ENCODE results near the gene BACH2. TPM values are rescaled to one million over a fixed set of nuclear protein-coding genes. Genes with fewer than 3 reads are reported as not detected.
A peak's percentile ranks its signal among the peaks of the same experiment; 100 is the strongest.

Gene BACH2
- polyA plus RNA-seq, 1 donor (not counting 4 experiments of a cell fraction or from before 2014, with no cell fraction given), result 0.50 TPM

GRCh38 chr6:90297115-90297866 is 648 bp upstream of the BACH2 start:
- TF ChIP-seq CTCF (optimal IDR thresholded peaks at IDR 0.05 in 1 of 3, IDR thresholded peaks at IDR 0.05 in 1 of 3, conservative IDR thresholded peaks at IDR 0.05 in 1 of 3; ENCODE audit: extremely low read depth in 1 of 3, insufficient read depth in 2 of 3, low read length in 3 of 3) (no peak), EZH2 (IDR thresholded peaks at IDR 0.05; ENCODE audit: low read length) (no peak)
- Histone ChIP-seq H3K9me3 (ENCODE audit: control insufficient read depth, low read depth, low read length) (no peaks in the 10 kb centered on the region), H3K27ac (ENCODE audit: control insufficient read depth, insufficient read depth, low read length) (no peak overlapping the region), H3K4me2 (ENCODE audit: control insufficient read depth, extremely low read depth, insufficient read depth, low read depth, low read length) (peak overlapping the region; percentile 60), H3K4me1 (ENCODE audit: control insufficient read depth, extremely low read depth, insufficient read depth, low read length) (peaks cover 2% of the 10 kb centered on the region), H3K79me2 (ENCODE audit: control insufficient read depth, insufficient read depth, low read length) (no peaks in the 10 kb centered on the region), H3K4me3 (ENCODE audit: control insufficient read depth in 2 of 3, extremely low read depth in 1 of 3, insufficient read depth in 2 of 3, low read depth in 1 of 3, low read length in 3 of 3) (peak overlapping the region; percentile 27 to 41 (median 32)), H3K9ac (ENCODE audit: control insufficient read depth, extremely low read depth, insufficient read depth, low read length) (peak overlapping the region; percentile 61), H3K27me3 (ENCODE audit: control insufficient read depth, extremely low read depth, insufficient read depth, low read length) (no peaks in the 10 kb centered on the region), H4K20me1 (ENCODE audit: control insufficient read depth, extremely low read depth, insufficient read depth, low read length) (no peaks in the 10 kb centered on the region), H3K9me1 (ENCODE audit: control insufficient read depth, extremely low read depth, insufficient read depth, low read length) (no peaks in the 10 kb centered on the region), H3K36me3 (ENCODE audit: control insufficient read depth in 2 of 2, extremely low read depth in 1 of 2, insufficient read depth in 2 of 2, low read length in 2 of 2) (no peaks in the 10 kb centered on the region), H2AFZ (ENCODE audit: control insufficient read depth, low read length) (peak overlapping the region; percentile 81)
- no peak for DNase-seq (ENCODE audit: low read depth, low spot score)
- no peak for FAIRE-seq
- dilution Hi-C loops (cut with MboI; ENCODE audit: extremely low pct_ligation_motif_present, low sequenced_read_pairs), result no loop called here

- Histone ChIP-seq H3K36me3 (ENCODE audit: control insufficient read depth in 2 of 2, extremely low read depth in 1 of 2, insufficient read depth in 2 of 2, low read length in 2 of 2) (no peaks in the 10 kb centered on the region), H3K4me2 (ENCODE audit: control insufficient read depth, extremely low read depth, insufficient read depth, low read depth, low read length) (peak overlapping the region; percentile 88), H3K4me1 (ENCODE audit: control insufficient read depth, extremely low read depth, insufficient read depth, low read length) (peaks cover 2% of the 10 kb centered on the region), H3K9me1 (ENCODE audit: control insufficient read depth, extremely low read depth, insufficient read depth, low read length) (no peaks in the 10 kb centered on the region), H3K27me3 (ENCODE audit: control insufficient read depth, extremely low read depth, insufficient read depth, low read length) (no peaks in the 10 kb centered on the region), H4K20me1 (ENCODE audit: control insufficient read depth, extremely low read depth, insufficient read depth, low read length) (no peaks in the 10 kb centered on the region), H2AFZ (ENCODE audit: control insufficient read depth, low read length) (peak overlapping the region; percentile 91), H3K4me3 (ENCODE audit: control insufficient read depth in 2 of 3, extremely low read depth in 1 of 3, insufficient read depth in 2 of 3, low read depth in 1 of 3, low read length in 3 of 3) (peak overlapping the region; percentile 66 to 82 (median 75)), H3K27ac (ENCODE audit: control insufficient read depth, insufficient read depth, low read length) (peak overlapping the region; percentile 6), H3K9ac (ENCODE audit: control insufficient read depth, extremely low read depth, insufficient read depth, low read length) (peak overlapping the region; percentile 72), H3K9me3 (ENCODE audit: control insufficient read depth, low read depth, low read length) (no peaks in the 10 kb centered on the region), H3K79me2 (ENCODE audit: control insufficient read depth, insufficient read depth, low read length) (no peaks in the 10 kb centered on the region)
- FAIRE-seq (no peak), DNase-seq (ENCODE audit: low read depth, low spot score) (no peak)
- dilution Hi-C loops (cut with MboI; ENCODE audit: extremely low pct_ligation_motif_present, low sequenced_read_pairs), result no loop called here
- TF ChIP-seq CTCF (optimal IDR thresholded peaks at IDR 0.05 in 1 of 3, IDR thresholded peaks at IDR 0.05 in 1 of 3, conservative IDR thresholded peaks at IDR 0.05 in 1 of 3; ENCODE audit: extremely low read depth in 1 of 3, insufficient read depth in 2 of 3, low read length in 3 of 3) (peak in 1 of 3 experiments; percentile 43), EZH2 (IDR thresholded peaks at IDR 0.05; ENCODE audit: low read length) (no peak)
Measured at GRCh38 chr6:90295854-90296340, 746 bp downstream of the BACH2 start.

All from keratinocyte (primary cell).